Measurements from ENCODE around the gene PPARD.

PPARD gene

DNA sequence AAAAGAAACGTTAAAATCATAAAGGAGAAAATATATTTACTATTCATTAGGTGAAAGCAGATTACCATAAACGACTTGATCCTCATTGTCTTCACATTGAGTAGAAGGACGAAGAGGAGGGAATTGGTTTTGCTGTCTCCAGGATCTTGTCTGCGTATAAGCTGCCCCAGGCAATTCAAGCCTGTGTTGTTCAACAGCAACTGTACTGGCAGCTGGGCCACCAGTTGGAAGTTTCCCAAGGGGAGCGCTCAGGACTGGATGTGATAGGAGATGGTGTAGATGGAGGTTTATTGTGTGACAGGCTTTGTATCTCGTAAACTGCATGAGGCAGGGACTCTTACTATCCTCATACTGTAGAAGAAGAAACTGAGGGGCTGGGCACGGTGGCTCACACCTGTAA lies 105.8 kb downstream of the PPARD start:
- DNase-seq: no peak

DNA sequence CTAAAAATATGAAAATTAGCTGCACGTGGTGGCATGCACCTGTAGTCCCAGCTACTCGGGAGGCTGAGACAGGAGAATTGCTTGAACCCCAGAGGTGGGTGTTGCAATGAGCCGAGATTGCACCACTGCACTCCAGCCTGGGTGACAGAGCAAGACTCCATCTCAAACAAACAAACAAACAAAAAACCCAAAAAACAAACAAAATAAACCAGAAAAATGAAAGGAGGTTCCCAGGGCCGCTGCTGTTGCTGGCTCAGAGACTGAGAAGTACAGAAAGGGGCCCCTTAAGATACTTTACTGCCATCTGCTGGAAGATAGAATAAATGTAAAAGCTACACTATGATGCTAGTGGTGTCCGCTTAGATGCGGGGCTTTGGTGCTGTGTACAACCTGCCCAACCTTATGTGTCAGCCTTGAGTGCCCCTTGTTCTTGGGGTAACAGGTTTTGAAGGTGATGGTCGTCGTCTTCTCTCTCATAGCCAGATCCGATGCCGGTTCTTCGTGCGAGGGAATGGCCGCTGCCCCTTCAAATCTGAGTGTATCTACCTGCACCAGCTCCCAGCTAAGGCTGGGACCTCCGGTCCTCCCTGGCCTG lies 107.0 kb downstream of the PPARD start:
- peak in 1 of 2 donors; percentile 42 for DNase-seq

DNA sequence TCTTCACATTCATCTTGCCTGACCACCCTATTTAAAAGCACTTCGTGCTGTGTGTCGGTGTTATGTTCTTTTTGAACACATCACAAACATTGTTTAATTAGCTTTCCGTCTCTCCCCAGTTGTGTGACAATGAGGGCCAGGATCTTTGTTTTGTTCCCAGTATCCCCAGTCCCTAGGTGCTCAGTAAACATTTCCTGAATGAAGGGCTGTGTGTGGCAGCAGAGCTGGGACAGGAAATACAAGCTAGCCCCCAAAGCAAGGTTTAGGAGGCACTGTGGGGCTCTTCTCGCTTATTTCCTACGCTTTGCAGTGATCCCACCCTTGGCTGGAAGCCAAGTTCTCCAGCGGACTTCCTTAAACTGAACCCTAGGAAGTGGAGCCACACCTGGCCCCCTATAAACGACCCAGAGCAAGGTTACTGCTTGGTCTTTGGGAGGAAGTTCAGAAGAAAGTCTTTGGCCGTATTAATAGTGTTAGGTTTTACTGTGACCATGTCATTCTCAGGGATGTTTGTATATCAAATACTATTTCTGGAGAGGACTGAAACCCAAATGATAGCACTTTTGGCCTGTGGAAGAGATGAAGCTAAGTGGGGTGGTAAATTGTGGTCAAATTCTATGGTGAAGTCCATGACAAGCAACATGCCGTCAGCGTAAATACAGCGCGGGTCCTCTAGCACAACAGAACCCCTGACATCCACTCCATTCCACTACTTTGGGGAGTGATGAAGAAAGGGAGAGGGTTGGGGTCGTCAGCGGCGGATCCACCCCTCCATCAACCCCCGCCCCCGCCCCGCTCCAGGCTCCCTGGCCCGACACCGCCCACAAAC lies 109.2 kb downstream of the PPARD start:
- no peak for DNase-seq

DNA sequence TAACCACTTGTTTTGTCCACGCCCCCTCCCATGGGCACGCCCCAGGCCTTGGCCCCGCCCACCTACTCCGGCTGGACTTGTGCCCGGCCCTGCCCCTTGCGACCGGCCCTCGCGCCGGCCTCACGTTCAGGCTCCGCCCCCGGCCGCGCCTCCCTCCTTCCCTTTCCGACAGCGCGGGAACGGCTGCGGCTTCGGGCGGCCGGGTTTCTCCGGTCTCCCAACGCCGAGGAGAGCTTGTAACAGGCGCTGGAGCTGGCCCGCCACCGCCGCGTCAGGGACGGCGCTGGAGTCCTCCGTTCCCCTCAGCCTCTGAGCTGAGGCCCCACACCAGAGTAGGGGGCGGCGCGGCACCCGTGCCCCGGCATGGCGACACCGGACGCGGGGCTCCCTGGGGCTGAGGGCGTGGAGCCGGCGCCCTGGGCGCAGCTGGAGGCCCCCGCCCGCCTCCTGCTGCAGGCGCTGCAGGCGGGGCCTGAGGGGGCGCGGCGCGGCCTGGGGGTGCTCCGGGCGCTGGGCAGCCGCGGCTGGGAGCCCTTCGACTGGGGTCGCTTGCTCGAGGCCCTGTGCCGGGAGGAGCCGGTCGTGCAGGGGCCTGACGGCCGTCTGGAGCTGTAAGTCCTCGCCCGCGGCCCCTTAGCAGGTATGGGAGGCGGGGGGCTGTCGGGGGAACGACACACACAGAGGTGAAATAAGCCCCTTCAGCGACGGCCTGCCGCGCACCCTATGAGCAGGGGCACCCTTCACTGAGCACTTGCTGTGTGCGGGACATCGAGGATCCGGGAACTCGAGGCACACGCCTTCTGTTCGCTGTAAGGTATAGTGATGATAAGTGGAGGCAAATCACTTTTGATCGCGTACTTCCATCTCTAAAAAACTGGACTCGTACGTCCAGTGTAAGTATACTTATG lies 110.1 kb downstream of the PPARD start, which contains the start of gene FANCE:
FANCE (plus strand) TSS at position 156 of the 908 bp plus-strand sequence; CDS start at position 364, 208 bp downstream.
- DNase-seq: peak; percentile 85 to 87

DNA sequence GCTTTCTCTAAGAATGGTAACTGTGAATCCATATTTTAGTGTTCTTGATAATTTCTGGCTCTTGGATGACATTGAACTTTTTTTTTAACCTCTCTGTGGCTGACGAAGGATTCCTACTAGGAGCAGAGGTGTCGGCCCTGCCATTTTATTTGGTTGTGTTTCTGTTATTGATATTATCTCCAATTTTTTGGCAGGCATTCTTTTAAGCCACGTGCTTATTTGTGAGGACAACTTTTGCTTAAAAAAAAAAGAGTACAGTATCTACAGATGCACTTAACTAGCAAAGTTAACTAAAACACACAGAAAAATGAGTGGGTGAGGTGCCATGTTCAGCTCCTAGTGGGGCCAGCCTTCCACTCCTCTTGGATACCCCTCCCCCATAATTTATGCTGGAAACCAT lies 110.9 kb downstream of the PPARD start:
- no peak for DNase-seq

DNA sequence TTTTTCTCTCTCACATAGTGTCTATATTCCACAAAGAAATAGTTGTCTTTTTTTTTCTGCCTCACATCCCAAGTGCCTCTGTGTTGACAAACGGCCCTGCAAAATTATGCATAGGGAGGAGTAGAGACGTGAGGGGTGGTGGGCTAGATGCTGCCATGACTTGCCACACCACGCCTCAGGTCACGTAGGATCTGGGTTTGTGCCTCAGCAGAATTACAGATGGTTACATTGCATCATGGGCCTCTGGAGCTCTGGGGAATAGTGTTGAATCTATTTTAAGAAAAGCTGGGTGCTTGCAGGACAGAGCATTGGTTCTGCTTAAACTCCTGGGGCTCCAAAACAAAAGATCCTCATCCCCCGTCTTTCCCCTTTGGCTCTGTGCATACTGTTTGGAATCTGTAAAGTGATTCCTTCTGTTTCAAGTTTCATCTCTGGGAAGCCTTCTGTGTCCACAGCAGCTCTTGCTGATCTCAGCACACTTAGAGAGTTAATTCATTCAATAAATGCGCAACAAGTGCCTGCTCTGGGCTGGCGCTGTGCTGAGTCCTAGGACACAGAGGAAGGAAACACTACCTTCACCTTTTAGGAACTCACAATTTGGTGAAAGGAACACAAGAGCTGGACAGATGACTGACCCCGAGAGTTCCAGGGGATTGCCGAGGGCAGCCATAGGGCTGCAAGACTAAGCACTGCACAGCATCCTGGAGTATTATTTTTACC lies 112.2 kb downstream of the PPARD start:
- DNase-seq: no peak

DNA sequence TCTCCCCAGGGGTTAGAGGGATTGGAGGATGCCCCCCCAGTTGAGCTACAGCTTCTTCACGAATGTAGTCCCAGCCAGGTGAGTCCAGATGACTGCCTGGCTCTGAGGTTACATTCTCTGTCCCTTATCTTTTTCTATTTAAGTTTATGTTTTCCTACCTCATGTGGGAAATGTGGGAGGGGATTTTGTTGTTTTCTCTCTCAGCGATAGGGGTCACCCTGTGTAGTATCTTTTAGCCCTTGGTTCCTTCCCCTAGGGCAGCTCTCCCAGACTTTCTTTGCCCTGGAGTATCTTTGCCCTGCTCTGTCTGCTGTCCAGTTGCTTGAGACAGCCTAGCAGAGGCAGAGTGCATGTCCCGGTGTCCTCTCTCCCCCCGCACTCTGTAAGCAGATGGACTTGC lies 115.5 kb downstream of the PPARD start:
- DNase-seq: no peak

DNA sequence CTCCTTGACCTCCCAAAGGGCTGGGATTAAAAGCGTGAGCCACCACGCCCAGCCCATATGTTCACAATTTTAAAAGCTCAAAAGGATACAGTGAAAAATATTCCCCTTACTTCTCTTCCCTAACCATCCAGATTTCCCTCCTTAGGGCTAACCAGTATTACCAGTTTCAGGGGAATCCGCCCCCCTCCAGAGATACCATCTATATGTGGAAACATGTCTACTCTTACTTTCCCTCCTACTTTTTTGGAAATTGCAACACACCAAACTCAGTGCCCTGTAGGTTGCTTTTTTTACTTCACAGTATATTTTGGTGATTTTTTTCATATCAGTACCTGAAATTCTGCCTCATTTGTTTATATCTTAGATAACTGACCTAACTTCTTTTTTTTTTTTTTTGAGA lies 118.9 kb downstream of the PPARD start:
- no peak for DNase-seq

DNA sequence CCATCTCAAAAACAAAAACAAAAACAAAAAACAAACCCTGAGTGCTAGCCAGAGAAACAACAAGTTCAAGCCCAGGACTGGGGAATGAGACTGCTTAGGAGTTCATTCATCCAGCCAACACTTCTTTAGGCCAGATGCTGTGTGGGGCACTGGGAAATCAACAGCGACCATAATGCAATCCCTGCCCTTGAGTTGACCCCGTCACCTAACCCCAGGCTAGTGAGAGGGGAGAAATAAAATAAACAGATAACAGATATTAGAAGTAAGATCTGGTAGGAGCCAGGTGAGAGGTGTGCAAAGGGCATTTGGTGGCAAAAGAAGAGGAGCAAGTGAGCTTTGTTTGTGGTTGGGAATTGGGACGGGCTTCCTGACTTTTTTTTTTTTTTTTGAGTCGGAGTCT lies 120.9 kb downstream of the PPARD start:
- no peak for DNase-seq

DNA sequence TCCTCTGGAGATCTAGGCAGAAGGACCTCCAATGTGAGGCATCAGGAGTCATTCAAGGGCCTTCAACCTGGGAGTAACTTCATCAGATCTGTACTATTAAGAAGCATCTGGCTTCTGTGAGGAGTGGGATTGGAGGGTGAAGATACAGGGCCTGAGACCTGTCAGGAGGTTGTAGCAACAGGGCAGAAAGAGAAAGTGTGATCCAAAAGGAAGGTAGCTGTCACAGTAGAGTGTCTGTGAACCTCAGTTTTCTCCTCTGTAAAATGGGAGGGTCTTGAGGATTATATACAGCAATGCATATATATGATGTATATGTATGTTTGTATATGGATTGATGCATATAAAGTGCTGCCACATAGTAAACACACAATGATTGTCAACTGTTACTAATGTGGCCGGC lies 123.3 kb downstream of the PPARD start:
- DNase-seq: no peak

DNA sequence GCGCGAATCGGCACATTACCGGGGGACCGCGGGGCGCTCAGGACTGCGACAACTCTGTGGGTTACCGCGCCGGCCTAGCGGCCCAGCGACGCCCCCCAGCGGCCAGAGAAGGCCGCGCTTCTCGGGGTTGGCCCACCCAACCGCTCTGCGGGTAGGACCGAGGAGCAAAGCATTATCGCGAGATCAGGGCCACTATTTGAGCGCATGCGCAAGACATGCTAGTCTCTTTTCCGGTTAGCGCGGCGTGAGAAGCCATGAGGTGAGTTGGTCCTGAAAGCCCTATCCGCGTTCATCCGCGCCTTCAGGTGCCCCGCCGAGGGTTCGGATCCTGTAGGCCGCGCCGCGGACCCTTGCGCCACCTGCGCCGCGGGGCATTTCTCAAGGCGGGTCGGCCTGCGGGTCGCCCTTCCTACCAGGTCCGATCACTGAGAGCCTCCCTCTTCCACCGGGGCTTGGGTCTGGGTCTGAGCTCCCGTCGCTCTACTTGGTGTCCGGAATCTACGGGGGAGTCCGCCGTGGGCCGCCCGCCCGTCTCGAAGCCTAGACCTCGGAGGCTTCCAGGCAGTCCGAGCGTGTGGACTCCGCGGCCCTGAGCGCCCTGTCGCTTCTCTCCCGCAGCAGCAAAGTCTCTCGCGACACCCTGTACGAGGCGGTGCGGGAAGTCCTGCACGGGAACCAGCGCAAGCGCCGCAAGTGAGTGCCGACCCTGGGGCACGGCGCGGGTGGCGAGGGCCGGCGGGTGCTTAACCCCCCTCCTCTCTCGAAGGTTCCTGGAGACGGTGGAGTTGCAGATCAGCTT lies 126.0 kb downstream of the PPARD start, which contains the start of gene RPL10A:
RPL10A (plus strand) TSS at position 221 of the 799 bp plus-strand sequence; CDS start at position 255, 34 bp downstream.
- DNase-seq: peak; percentile 95 to 96

DNA sequence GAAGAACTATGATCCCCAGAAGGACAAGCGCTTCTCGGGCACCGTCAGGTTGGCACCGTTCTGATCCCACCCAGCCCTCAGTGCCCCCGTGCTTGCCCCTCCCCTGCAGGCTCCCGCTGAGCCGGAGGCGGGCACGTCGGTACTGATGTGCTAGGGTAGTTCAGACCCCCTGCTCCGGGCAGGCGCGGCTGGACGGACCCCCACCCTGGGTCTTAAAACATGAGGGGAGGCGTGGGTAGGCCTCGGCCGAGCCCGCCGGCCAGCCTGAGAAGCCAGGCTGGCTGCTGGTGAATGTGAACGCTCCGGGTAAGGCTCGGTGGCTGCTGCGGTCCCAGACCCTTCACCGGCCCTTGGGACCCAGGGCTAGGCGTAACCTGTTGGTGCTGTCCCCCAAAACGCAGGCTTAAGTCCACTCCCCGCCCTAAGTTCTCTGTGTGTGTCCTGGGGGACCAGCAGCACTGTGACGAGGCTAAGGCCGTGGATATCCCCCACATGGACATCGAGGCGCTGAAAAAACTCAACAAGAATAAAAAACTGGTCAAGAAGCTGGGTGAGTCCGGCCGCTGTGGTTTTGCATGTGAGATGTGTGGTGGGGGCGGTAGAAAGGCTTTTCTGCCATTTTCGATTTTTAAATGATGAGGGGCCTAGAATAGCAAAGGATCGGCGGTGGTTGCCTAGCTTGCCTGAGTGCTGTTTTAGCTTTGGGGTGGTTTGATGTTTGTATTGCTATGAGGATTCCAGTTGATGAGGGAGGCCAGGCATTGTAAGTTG lies 126.8 kb downstream of the PPARD start:
- peak in 1 of 2 donors; percentile 45 for DNase-seq

DNA sequence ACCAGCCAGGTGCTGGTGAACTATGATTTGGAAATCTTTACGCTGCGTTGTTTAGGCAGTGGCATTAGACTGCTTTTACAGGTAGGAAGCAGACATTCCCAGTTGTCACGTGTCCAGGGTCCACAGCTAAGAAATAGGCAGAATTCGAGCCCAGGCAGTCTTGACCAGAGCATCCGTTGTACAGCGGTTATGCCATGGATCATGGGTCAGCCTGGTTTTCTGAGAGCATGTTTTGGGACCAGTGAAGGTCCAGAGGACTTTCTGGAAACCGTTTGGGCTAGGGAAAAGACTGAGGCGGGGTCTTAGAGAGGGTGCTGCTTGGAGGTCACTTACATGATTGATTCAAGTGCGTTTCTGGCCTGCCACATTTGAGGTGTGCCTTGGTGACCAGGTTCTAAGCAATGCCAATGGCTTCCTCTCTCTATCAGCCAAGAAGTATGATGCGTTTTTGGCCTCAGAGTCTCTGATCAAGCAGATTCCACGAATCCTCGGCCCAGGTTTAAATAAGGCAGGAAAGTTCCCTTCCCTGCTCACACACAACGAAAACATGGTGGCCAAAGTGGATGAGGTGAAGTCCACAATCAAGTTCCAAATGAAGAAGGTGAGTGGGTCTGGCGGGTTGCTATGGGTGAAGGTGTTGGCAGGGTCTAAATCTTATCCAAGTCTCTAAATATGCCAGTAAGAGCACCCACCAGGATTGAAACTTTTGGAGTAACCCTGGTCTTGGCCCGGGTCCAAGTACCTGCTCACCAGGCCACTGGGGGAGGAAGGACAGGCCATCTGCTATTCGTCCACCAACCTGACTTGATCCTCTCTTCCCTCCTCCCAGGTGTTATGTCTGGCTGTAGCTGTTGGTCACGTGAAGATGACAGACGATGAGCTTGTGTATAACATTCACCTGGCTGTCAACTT lies 127.6 kb downstream of the PPARD start:
- DNase-seq: no peak

DNA sequence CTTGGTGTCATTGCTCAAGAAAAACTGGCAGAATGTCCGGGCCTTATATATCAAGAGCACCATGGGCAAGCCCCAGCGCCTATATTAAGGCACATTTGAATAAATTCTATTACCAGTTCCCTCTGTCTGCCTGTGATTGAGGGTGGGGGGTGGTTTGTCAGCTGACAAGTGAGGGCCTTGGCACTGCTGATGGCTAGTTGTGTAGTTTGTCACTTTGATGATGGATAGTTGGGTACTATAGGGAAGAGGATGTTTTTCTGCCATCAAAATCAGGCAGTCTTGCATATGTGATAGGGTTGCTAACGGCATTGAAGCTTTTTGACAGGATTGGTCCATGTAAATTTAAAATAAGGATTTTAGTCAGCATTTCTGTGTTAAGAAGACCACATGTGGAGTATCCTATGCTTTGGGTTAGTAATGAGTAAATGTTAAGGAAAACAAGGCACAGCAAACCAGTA lies 128.3 kb downstream of the PPARD start:
- DNase-seq: no peak

DNA sequence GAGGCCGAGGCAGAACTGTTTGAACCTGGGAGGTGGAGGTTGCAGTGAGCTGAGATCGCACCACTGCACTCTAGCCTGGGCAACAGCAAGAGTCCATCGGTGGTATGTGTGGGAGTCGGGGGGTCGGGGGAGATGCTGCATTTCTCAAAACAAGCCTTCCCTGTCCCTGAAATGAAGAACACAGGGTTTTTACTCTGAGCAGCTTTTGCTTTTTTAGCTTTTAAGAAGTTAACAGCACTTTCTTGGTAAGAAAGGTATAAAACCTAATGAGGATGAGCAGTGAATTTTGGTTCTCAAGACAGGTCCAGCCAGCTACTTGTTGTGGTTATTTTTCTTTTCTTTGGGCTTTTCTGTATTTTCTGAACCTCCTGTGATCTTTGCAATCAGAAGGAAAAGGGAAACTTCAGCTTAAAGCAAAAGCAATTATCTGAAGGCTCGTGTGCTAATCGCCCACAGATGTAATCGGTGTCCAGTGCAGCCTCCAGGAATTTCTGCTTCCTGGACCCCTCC lies 129.5 kb downstream of the PPARD start:
- DNase-seq: no peak

DNA sequence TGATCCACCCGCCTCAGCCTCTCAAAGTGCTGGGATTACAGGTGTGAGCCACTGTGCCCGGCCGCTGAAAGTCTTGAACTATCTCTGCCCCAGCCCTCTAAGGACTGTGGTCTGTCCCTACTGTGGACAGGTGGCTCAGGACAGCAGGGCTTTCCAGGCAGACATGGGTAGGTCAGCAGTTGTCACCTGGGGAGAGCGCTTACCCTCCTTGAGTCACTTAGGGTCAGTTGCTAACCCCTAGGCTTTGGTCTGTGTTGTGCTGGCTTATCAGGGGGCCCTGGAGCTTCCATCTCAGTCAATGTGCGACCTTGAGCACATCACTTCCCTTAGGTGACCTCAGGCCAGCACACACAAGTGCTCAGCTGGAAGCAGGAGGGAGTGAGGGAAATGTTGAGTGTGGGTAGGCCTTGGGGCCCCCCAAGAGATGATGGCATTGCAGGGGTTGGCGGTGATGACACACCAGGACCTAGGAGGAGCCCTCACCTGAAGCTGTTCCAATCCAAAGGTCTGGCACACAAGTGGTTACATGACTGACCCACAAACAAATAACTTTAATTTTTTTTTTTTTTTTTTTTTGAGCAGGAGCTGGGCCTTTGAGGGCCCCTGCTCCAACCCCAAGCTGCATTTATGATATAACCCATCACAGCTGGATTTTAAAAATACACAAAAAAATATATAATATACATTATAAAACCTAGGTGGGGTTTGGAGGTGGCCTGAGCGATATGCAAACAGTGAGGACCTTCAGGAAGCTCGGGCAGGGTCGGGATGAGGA lies 130.9 kb downstream of the PPARD start:
- DNase-seq: no peak

DNA sequence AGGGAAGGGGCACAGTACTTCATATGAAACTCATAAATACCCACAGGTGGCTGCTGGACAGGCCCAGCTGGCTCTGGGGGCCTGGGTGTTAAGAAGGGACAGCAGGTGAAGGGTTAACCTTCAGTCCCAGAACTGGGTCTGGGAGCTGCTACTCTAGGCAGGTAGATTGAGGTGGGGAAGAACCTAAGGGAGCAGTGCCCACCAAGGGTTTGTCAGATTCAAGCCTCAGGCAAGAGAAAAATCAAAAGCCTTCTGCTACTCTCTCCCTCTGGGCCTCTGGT lies 131.4 kb downstream of the PPARD start:
- DNase-seq: no peak

DNA sequence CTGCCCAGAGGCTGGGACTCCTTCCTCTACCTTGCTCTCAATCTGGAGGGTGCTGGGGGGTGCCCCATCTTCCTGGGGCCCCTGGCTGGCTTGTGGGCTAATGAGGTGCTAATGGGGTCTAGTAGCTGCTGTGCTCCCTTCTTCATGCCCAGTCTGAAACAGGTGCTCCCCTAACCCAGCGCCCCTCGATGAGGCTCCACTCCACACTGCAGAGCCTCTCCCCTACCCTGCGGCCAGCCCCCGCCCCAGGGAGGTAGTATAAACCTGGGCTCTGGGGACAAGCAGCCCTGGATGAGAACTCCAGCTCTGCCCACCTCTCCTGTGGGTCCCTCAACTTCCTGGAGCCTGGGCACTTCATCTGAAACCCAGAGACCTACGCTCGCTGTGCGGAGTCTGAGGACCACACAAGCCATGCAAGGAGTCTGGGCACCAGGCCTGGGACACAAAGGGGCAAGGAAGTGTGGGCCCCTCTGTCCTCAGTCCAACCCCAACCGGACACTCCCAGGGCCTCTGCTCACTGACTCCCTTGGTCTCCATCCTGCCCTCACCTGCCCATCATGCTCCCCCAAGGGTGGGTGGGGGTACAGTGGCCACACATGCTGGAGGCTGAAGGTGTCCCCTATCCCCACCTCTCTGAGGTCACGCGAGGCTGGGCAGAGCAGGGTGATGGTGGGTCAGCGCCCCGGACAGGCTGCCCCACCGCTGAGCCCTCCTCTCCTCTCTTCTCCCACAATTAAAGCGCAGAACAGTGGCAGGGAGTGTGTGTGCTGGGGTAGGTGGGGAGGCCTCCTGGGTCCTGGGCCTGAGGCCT lies 132.0 kb downstream of the PPARD start:
- no peak for DNase-seq

Measured in activated CD4-positive, alpha-beta T cell treated with anti-CD3 and anti-CD28 coated beads for 4 hours (primary cell).